ENCODE data around the gene PKLR.

The PKLR gene

DNA sequence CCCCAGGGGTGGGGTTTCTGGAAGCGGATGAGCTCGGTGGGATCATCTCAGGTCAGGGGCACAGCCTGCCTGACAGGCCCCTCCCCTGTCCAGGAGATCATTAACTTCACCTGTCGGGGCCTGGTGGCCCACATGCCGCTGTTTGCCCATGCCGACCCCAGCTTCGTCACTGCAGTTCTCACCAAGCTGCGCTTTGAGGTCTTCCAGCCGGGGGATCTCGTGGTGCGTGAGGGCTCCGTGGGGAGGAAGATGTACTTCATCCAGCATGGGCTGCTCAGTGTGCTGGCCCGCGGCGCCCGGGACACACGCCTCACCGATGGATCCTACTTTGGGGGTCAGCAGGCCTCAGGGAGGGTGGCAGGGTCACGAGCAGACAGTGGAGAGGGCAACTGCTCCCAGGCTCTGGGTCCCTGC lies 15.6 kb downstream of the PKLR start:
- in situ Hi-C loops (cut with MboI; ENCODE audit: low sequenced_read_pairs), result no loop called here

GRCh38 chr1:155285063-155285462 lies 16.2 kb downstream of the PKLR start:
- in situ Hi-C loops (cut with MboI; ENCODE audit: low sequenced_read_pairs), result no loop called here

DNA sequence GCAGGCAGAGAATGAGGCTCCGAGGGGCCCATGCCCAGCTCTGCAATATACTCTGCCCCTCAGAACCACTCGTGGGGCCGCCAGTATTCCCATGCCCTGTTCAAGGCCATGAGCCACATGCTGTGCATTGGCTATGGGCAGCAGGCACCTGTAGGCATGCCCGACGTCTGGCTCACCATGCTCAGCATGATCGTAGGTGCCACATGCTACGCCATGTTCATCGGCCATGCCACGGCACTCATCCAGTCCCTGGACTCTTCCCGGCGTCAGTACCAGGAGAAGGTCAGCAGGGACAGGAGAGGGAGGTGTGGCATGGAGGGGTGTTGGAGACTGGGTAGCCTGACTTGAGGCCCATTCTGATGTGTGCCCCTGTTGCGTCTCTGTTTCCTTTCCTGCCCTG lies 16.8 kb downstream of the PKLR start:
- in situ Hi-C loops (cut with MboI; ENCODE audit: low sequenced_read_pairs), result no loop called here

DNA sequence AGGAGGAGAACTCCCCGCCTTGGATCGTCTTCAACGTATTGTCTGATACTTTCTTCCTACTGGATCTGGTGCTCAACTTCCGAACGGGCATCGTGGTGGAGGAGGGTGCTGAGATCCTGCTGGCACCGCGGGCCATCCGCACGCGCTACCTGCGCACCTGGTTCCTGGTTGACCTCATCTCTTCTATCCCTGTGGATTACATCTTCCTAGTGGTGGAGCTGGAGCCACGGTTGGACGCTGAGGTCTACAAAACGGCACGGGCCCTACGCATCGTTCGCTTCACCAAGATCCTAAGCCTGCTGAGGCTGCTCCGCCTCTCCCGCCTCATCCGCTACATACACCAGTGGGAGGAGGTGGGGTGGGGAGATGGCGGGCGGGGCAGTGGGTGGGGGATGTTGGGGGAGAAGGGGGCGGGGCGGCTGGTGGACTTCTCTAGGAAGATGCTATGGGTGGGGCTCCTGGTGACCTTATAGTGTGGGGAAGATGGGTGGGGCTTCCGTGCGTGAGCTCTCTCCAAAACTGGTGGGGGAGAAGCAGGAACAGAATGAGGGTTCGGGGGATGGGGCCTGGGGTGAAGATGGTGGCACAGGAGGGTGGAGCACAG lies 18.6 kb downstream of the PKLR start:
- in situ Hi-C loops (cut with MboI; ENCODE audit: low sequenced_read_pairs), result no loop called here

DNA sequence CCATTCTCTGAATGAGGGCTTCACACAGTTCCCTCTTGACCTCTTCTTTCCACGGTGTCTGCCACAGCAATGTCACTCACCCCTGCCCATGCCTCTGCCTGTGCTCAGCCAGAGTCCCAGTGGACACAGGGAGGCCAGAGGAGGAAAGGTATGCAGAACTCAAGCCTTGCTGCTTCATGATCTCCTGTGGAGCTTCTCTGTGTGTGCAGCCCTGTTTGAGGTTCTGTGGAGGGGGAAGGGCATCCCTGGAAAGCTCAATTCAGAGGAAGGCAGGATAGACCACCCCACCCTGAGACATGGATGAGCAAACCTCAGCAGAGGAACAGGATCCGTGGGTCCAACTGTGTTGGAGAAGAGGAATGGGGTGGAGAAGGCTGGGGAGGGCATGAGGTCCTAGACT lies 22.0 kb downstream of the PKLR start:
- in situ Hi-C loops (cut with MboI; ENCODE audit: low sequenced_read_pairs), result no loop called here

DNA sequence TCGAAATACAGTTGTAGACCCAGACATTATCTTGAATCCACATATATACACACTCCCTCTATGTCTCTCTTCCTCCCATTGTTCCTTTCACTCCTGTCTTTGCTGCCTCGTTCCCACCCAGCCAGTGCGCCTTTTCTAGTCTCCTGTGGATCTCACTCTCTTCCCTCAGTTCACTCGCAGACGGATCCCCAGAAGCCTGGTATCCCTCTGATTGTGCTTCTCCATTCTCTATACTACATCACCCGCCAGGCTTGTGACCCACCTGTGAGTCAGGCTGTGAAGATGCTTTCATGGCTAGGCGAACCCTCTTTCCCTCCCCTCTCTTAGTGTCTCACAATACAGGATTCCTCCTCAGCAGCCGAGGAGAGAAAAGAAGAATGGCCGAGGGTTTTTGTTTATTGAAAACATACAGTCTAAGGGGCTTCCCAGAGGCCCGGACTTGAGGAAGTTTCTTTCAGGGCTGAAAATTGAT lies 22.5 kb downstream of the PKLR start:
- in situ Hi-C loops (cut with MboI; ENCODE audit: low sequenced_read_pairs), result no loop called here

GRCh38 chr1:155277902-155278688 lies 23.1 kb downstream of the PKLR start:
- in situ Hi-C loops (cut with MboI; ENCODE audit: low sequenced_read_pairs), result no loop called here

DNA sequence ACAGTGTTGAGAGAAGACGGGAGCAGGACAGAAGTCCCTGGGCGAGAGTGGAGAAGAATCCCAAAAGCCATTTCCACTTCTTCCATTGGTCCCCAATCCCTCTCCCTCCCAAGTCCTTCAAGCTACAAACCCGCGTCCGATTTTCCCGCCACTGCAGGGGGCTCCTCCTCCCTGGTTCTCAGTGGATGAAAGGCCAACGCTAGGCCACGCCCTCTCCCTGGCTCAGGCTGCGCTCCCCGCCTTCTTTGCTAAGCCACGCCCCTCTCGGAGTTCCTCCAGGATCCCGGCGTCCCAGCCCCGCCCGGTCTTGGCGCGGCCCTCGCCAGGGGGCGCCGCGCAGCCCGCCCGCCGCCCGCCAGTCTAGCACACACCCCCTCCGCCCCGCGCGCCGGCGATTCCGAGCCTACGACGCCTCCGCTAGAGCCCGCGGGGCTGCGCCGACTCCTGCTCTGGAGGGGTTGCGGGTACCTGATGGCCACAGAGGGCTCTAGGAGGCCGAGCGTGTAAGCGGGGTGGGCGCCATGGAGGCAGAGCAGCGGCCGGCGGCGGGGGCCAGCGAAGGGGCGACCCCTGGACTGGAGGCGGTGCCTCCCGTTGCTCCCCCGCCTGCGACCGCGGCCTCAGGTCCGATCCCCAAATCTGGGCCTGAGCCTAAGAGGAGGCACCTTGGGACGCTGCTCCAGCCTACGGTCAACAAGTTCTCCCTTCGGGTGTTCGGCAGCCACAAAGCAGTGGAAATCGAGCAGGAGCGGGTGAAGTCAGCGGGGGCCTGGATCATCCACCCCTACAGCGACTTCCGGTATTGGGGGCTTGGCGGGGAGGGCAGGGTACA lies 24.0 kb downstream of the PKLR start, which contains the start of gene HCN3:
HCN3 (plus strand) TSS at position 394 of the 832 bp plus-strand sequence; CDS start at position 522, 128 bp downstream.
- in situ Hi-C loops (cut with MboI; ENCODE audit: low sequenced_read_pairs), result no loop called here

DNA sequence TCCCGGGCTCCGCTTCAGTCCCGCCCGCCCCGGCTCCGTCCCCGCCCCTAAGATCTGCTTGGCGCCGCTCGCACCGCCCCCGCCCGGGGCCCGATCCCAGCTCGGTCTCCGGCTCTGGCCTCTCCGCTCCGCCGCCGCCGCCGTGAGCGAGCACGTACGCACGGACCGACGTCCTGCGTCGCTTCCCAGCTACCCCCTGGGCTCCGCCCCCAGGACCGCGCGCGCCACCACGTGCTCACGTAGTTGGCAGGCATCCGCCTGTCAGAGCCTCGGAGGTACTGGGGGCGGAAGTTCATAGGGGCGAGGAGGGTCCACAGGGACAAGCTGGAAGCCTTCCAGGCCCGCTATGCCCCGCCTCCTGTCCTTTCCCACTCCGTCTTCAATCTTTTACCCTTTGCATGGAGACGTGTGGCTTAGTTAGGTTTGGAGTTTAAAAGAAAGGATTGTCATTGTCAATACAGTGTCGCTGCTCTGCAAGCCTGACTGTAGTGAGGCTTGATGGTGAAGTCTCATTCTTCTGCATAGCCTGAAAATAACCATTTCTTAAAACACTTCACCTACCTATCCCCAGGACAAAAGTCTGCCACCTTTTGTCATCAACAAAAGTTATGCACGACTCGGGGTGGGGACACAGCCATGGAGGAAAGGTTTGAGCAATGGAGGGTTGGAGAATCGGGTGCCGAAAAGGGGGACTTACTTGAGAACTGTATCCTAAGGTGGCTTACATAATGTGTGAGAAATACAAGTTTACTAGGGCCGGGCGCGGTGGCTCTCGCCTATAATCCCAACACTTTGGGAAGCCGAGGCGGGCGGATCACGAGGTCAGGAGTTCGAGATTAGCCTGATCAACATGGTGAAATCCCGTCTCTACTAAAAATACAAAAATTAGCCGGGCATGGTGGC lies 27.6 kb downstream of the PKLR start, which contains the start of gene CLK2:
CLK2 (minus strand) TSS at position 162 of the 903 bp plus-strand sequence. CDS start 2,527 bp downstream, outside the sequence.
- in situ Hi-C loops (cut with MboI; ENCODE audit: low sequenced_read_pairs), result no loop called here

DNA sequence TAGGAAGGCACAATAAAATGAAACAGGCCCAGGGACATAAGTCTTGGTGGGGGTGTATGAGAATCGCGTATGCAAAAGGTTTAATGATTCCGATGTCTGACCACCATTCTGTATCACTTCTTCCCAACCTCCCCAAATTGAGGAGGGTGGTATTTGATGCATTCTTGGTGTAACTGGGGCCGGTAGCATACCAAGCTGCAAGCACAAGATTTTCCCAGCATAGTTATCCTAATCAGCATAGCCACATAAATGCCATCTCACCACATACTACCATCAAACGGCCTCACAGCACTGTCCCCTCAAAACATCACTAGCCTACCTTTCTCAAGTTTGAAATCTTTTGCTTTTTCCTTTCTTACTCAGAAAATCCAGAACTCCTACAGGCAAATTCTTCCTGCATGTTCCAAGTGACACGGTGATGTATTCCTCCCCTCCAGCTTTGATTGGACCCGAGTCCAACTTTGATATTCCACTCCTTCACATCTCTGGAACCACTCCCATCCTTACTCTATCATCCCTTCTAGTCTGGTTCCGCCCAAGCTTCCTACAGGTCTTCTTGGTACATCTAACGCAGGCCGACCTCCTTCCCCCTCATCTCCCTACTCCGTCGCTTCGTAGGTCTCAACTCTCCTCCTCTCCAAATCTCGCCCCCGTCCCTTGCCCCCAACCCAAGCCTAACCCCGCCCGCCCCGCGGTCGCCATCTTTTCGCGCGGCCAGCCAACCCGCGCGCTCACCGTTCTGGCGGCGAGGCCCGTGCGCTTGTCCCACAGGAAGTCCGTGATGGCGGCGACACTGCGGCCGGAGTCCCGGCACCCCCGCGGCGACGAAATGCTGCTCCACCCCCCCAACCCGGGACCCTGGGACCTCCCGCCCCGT lies 28.5 kb downstream of the PKLR start:
- in situ Hi-C loops (cut with MboI; ENCODE audit: low sequenced_read_pairs), result no loop called here

- in situ Hi-C loops (cut with MboI; ENCODE audit: low sequenced_read_pairs), result no loop called here
Measured at GRCh38 chr1:155269381-155269780, 31.9 kb downstream of the PKLR start.

DNA sequence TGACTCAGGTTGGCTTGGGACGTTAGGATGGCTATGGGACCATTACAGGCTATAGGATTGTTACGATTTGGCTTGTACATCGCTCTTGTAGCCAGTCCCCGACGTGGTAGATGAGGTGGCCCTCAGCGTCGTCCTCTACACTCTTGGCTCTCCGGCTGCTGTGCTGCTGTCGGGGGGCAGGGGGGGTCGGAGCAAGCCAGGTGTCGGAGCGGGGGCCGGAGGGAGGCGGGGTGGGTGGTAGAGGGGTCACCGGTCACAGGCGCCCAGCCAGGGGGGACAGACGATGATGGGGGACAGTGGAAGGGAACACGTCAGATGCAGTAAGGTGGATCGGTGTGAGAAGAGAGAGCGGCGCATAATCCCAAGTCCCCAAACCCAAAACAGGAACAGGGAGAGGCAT lies 32.6 kb downstream of the PKLR start:
- in situ Hi-C loops (cut with MboI; ENCODE audit: low sequenced_read_pairs), result no loop called here

GRCh38 chr1:155267373-155267772 lies 33.9 kb downstream of the PKLR start:
- in situ Hi-C loops (cut with MboI; ENCODE audit: low sequenced_read_pairs), result no loop called here

DNA sequence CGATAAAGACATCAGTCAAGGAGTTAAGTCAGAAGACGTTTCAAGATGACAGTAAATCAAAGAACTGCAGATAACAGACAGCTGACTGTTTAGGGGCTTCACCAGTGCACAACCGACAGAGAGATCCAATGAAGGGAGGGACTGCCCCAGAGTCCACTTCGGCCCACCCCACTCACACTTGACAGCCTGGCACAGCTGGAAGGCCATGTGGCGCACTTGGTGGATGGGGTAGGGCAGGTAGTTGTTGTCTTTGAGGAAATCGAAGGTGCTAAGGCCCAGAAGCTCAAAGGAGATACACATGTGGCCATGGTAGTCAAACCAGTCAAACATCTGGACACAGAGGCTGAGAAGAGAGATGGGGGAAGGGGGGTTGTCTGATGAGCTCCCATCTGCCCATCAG lies 34.7 kb downstream of the PKLR start:
- in situ Hi-C loops (cut with MboI; ENCODE audit: low sequenced_read_pairs), result no loop called here

DNA sequence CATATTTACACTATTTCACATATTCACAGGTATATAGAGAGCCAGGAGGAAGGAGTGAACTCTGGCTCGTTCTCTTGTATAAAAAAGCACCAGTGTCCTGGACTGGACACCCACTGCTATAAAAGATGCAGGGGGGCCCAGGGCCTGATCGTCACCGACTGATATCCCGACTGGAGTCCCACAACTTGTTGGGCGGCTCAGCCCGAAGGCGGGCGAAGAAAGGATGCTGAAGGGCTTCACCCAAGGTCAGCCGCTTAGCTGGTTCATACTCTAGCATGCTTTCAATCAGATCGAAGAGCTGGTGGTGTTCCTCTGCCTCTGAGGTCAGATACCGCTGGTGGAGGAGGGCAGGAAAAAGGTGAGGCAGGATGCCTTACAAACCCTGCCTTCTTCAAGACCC lies 38.2 kb downstream of the PKLR start:
- in situ Hi-C loops (cut with MboI; ENCODE audit: low sequenced_read_pairs), result no loop called here

DNA sequence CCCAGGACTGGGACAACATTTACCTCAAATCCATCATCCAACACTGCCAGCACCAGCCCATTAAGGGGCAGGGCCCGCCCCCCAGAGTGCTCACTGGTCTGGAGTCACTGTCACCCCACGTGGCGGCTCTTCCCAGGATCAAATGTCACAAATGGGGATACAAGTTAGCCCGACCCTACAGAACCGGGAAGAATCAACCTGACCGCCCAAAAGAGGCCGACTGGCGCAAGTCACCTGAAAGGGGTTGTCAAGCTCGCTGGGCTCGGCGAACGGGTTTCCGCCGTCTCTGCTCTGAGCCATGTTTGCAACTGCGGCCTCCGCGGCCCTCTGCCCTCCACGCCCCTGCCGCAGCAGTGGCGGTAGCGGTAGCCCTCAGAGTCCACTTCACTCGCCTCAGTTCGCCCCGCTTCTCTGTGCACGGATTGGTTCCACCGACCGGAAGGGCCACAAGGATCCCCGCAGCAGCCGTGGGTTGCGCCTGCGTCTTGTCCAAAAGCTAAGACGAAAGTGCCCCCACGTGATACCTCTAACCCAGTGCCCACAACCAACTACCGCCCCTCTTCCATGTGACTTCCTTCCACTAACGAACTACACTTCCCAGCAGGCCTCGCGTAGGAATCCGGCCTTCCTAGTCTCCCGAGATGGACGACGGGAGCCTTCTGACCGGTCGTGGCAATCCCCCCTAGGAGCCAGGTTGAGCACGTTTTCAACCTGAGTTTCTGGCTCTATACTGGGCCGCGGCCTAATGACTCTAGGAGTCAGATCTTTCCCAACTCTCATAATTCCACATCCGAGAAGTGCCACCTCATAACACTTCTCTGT lies 39.2 kb downstream of the PKLR start, which contains the start of gene SCAMP3:
SCAMP3 (minus strand) TSS at position 509 of the 822 bp plus-strand sequence; CDS start at position 300, 209 bp downstream.
- in situ Hi-C loops (cut with MboI; ENCODE audit: low sequenced_read_pairs), result no loop called here

GRCh38 chr1:155261493-155261851 lies 39.8 kb downstream of the PKLR start:
- in situ Hi-C loops (cut with MboI; ENCODE audit: low sequenced_read_pairs), result no loop called here

DNA sequence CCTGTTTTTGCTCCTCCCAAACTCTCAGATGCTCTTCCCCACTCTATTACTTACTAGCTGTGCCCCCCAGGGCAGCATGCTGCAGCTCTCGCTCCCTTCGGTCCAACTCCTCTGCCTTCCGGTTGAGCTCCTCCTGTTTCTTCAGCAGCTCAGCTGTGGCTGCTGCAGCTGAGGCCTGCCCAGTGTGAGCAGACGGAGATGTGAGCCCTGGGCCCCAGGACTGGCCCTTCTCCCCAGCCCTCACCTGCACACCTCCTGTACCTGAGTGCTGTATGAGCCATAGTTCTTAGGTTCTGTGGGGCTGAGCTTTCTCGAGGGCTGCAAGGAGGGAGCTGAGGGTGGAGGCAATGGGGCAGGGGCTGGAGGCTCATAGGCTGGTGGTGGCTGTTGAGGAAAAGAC lies 41.0 kb downstream of the PKLR start:
- in situ Hi-C loops (cut with MboI; ENCODE audit: low sequenced_read_pairs), result no loop called here

Data from HL-60/S4 (cell line).